ENCODE data around the gene SKIDA1. TPM values are rescaled to one million over a fixed set of nuclear protein-coding genes. Genes with fewer than 3 reads are reported as not detected.

SKIDA1 gene
- total RNA-seq, 1 donor from 2014 or later = 1.3 TPM

- H3K9me3 Mint-ChIP-seq (ENCODE audit: unreplicated experiment) = peaks cover 18% of the 10 kb centered on the region
- peak overlapping the region; percentile 93 for H3K4me3 Mint-ChIP-seq (ENCODE audit: unreplicated experiment)
- H3K4me1 Mint-ChIP-seq (ENCODE audit: low read depth, unreplicated experiment) = peaks cover 39% of the 10 kb centered on the region
- H3K27ac Mint-ChIP-seq (ENCODE audit: unreplicated experiment) = peak overlapping the region; percentile 60
- H3K36me3 Mint-ChIP-seq (ENCODE audit: unreplicated experiment) = no peaks in the 10 kb centered on the region
- no peak for TF ChIP-seq CTCF (IDR thresholded peaks at IDR 0.05; ENCODE audit: partially characterized antibody, unreplicated experiment)
- H3K27me3 Mint-ChIP-seq (ENCODE audit: unreplicated experiment) = peaks cover 25% of the 10 kb centered on the region
- peak; percentile 60 for DNase-seq
These were observed 8.1 kb downstream of the SKIDA1 start for GRCh38 chr10:21517134-21518031.

GRCh38 chr10:21516242-21517131 is 9.0 kb downstream of the SKIDA1 start:
- Mint-ChIP-seq H3K4me1 (ENCODE audit: low read depth, unreplicated experiment) (peaks cover 39% of the 10 kb centered on the region), H3K27ac (ENCODE audit: unreplicated experiment) (peak overlapping the region; percentile 77), H3K9me3 (ENCODE audit: unreplicated experiment) (peaks cover 18% of the 10 kb centered on the region), H3K4me3 (ENCODE audit: unreplicated experiment) (peak overlapping the region; percentile 89), H3K27me3 (ENCODE audit: unreplicated experiment) (peaks cover 25% of the 10 kb centered on the region), H3K36me3 (ENCODE audit: unreplicated experiment) (no peaks in the 10 kb centered on the region)
- peak; percentile 77 for DNase-seq
- no peak for TF ChIP-seq CTCF (IDR thresholded peaks at IDR 0.05; ENCODE audit: partially characterized antibody, unreplicated experiment)

- Mint-ChIP-seq H3K27ac (ENCODE audit: unreplicated experiment) (peak overlapping the region; percentile 77), H3K36me3 (ENCODE audit: unreplicated experiment) (no peaks in the 10 kb centered on the region), H3K4me3 (ENCODE audit: unreplicated experiment) (peak overlapping the region; percentile 89), H3K4me1 (ENCODE audit: low read depth, unreplicated experiment) (peaks cover 35% of the 10 kb centered on the region), H3K27me3 (ENCODE audit: unreplicated experiment) (peaks cover 25% of the 10 kb centered on the region), H3K9me3 (ENCODE audit: unreplicated experiment) (peaks cover 16% of the 10 kb centered on the region)
- TF ChIP-seq CTCF (IDR thresholded peaks at IDR 0.05; ENCODE audit: partially characterized antibody, unreplicated experiment) = no peak
- no peak for DNase-seq
These were observed 9.9 kb downstream of the SKIDA1 start for GRCh38 chr10:21515361-21516241.

GRCh38 chr10:21514818-21515351 is 10.6 kb downstream of the SKIDA1 start:
- TF ChIP-seq CTCF (IDR thresholded peaks at IDR 0.05; ENCODE audit: partially characterized antibody, unreplicated experiment) = no peak
- Mint-ChIP-seq H3K9me3 (ENCODE audit: unreplicated experiment) (peaks cover 16% of the 10 kb centered on the region), H3K27ac (ENCODE audit: unreplicated experiment) (no peak overlapping the region), H3K36me3 (ENCODE audit: unreplicated experiment) (no peaks in the 10 kb centered on the region), H3K27me3 (ENCODE audit: unreplicated experiment) (peaks cover 20% of the 10 kb centered on the region), H3K4me3 (ENCODE audit: unreplicated experiment) (peak overlapping the region; percentile 89), H3K4me1 (ENCODE audit: low read depth, unreplicated experiment) (peaks cover 31% of the 10 kb centered on the region)
- no peak for DNase-seq
